Measurements from ENCODE around the gene UMPS. TPM values are rescaled to one million over a fixed set of nuclear protein-coding genes. Genes with fewer than 3 reads are reported as not detected.

Gene UMPS
- total RNA-seq, 1 donor from 2014 or later, result 38.3 TPM

DNA sequence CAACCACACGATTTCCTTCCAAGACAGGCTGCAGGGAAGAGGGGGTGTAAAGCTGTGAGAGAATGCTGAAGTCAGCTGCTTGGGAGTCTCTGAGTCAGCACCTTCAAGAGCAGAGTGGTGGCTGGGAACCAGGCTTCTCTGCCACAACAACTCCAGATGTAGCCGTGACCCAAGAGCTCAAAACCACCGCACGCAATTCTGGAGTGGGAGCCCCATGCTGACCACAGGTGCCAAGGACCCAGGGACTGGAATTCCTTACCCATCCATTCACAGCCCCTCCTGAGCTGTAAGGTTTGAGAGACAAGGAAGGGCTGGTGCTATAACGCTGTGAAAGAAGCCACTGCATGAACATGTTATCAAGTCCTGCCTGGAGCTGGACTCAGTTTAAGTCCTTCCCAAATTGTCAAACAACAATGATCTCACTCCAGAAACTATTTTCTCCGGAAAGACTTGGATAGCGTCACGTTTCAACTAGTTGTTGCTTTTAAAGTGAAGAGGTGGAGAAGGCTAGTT, 61.4 kb downstream of the UMPS start:
- H3K27ac ChIP-seq (ENCODE audit: low read depth, low read length), result peak overlapping the region; percentile 90
- peak overlapping the region; percentile 75 for H3K9ac ChIP-seq (ENCODE audit: low read length)
- H3K36me3 ChIP-seq (ENCODE audit: insufficient read depth, low read length), result peaks cover 8% of the 10 kb centered on the region
- H2AFZ ChIP-seq (ENCODE audit: low read depth, low read length), result no peak overlapping the region
- peaks cover 51% of the 10 kb centered on the region for H3K4me1 Mint-ChIP-seq (ENCODE audit: low read depth, unreplicated experiment)
- H3K9me3 Mint-ChIP-seq (ENCODE audit: unreplicated experiment), result no peaks in the 10 kb centered on the region
- peaks cover 13% of the 10 kb centered on the region for H3K79me2 ChIP-seq (ENCODE audit: insufficient read depth, low read length)
- H3K36me3 Mint-ChIP-seq (ENCODE audit: low read depth, unreplicated experiment), result peaks cover 25% of the 10 kb centered on the region
- peak overlapping the region; percentile 96 for H3K27ac Mint-ChIP-seq (ENCODE audit: unreplicated experiment)
- no peaks in the 10 kb centered on the region for H3K9me3 ChIP-seq (ENCODE audit: insufficient read depth, low read depth, low read length)
- H3K4me3 Mint-ChIP-seq (ENCODE audit: unreplicated experiment), result peak overlapping the region; percentile 62
- no peak for TF ChIP-seq EZH2 (IDR thresholded peaks at IDR 0.05; ENCODE audit: insufficient read depth, low read length)
- TF ChIP-seq, protein P1, sequence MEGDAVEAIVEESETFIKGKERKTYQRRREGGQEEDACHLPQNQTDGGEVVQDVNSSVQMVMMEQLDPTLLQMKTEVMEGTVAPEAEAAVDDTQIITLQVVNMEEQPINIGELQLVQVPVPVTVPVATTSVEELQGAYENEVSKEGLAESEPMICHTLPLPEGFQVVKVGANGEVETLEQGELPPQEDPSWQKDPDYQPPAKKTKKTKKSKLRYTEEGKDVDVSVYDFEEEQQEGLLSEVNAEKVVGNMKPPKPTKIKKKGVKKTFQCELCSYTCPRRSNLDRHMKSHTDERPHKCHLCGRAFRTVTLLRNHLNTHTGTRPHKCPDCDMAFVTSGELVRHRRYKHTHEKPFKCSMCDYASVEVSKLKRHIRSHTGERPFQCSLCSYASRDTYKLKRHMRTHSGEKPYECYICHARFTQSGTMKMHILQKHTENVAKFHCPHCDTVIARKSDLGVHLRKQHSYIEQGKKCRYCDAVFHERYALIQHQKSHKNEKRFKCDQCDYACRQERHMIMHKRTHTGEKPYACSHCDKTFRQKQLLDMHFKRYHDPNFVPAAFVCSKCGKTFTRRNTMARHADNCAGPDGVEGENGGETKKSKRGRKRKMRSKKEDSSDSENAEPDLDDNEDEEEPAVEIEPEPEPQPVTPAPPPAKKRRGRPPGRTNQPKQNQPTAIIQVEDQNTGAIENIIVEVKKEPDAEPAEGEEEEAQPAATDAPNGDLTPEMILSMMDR (IDR thresholded peaks at IDR 0.05; ENCODE audit: insufficient read depth, low read depth, low read length), result no peak
- peaks cover 1% of the 10 kb centered on the region for H3K27me3 Mint-ChIP-seq (ENCODE audit: low read depth, unreplicated experiment)
- no peaks in the 10 kb centered on the region for H4K20me1 ChIP-seq (ENCODE audit: insufficient read depth, low read length)
- no peaks in the 10 kb centered on the region for H3K27me3 ChIP-seq (ENCODE audit: insufficient read depth, low read length)
- peak; percentile 99 for DNase-seq (ENCODE audit: low read depth)
- peak; percentile 97 for FAIRE-seq
- H3K4me3 ChIP-seq (ENCODE audit: insufficient read depth, low read depth, low read length), result no peak overlapping the region
- peaks cover 37% of the 10 kb centered on the region for H3K4me1 ChIP-seq (ENCODE audit: insufficient read depth, low read length)
- peak overlapping the region; percentile 64 for H3K4me2 ChIP-seq (ENCODE audit: low read length)

DNA sequence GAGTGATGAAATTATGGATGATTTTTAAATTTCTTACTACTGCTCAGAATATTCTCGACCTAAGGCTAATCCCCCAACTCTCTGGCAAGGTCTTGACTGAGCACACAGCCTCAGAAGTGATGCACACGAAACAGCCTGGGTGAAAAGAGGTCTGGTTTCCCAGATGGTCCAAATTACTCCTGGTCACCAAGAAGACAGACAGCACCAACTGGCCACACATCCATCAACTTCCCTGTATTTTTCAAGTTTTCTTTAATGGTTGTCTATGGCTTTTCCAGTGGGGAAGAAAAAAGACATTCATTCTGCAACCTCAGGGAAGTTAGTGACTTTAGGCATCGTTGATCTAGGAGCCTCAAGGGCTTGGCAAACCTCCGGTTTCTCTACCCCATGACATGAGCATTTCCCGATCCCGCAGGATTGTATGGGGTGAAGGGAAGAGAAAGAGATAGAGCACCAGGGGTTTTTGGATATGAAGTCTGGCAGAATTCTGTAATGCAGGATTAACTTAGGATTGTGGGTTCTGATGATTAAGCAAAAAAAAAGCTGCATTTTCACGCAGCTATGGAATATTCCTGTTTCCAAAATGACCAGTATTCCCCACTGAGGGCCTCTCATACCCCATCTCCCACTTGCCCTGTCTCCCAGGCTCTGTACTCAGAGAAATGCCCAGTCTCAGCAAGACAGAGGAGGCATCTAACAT, 62.2 kb downstream of the UMPS start:
- peaks cover 1% of the 10 kb centered on the region for H3K27me3 Mint-ChIP-seq (ENCODE audit: low read depth, unreplicated experiment)
- no peak overlapping the region for H3K4me3 ChIP-seq (ENCODE audit: insufficient read depth, low read depth, low read length)
- H3K4me1 ChIP-seq (ENCODE audit: insufficient read depth, low read length), result peaks cover 32% of the 10 kb centered on the region
- DNase-seq (ENCODE audit: low read depth), result peak; percentile 39
- H3K4me3 Mint-ChIP-seq (ENCODE audit: unreplicated experiment), result no peak overlapping the region
- peaks cover 13% of the 10 kb centered on the region for H3K79me2 ChIP-seq (ENCODE audit: insufficient read depth, low read length)
- no peaks in the 10 kb centered on the region for H3K9me3 ChIP-seq (ENCODE audit: insufficient read depth, low read depth, low read length)
- peak overlapping the region; percentile 96 for H3K27ac Mint-ChIP-seq (ENCODE audit: unreplicated experiment)
- no peaks in the 10 kb centered on the region for H4K20me1 ChIP-seq (ENCODE audit: insufficient read depth, low read length)
- no peaks in the 10 kb centered on the region for H3K9me3 Mint-ChIP-seq (ENCODE audit: unreplicated experiment)
- peaks cover 8% of the 10 kb centered on the region for H3K36me3 ChIP-seq (ENCODE audit: insufficient read depth, low read length)
- peak overlapping the region; percentile 90 for H3K27ac ChIP-seq (ENCODE audit: low read depth, low read length)
- H3K27me3 ChIP-seq (ENCODE audit: insufficient read depth, low read length), result no peaks in the 10 kb centered on the region
- H3K4me1 Mint-ChIP-seq (ENCODE audit: low read depth, unreplicated experiment), result peaks cover 48% of the 10 kb centered on the region
- peaks cover 30% of the 10 kb centered on the region for H3K36me3 Mint-ChIP-seq (ENCODE audit: low read depth, unreplicated experiment)
- H3K9ac ChIP-seq (ENCODE audit: low read length), result peak overlapping the region; percentile 75
- H3K4me2 ChIP-seq (ENCODE audit: low read length), result peak overlapping the region; percentile 64
- FAIRE-seq, result no peak
- no peak overlapping the region for H2AFZ ChIP-seq (ENCODE audit: low read depth, low read length)
- TF ChIP-seq, protein P1 (IDR thresholded peaks at IDR 0.05; ENCODE audit: insufficient read depth, low read depth, low read length), result no peak
- TF ChIP-seq EZH2 (IDR thresholded peaks at IDR 0.05; ENCODE audit: insufficient read depth, low read length), result no peak
